ENCODE results near the gene GTPBP2.
A peak's percentile ranks its signal among the peaks of the same experiment; 100 is the strongest.
"Not testable (repeated sequence)": the region's sequence is repeated elsewhere in the genome, so short reads cannot be mapped to it uniquely, and the experiment has no call there.

GTPBP2 gene

DNA sequence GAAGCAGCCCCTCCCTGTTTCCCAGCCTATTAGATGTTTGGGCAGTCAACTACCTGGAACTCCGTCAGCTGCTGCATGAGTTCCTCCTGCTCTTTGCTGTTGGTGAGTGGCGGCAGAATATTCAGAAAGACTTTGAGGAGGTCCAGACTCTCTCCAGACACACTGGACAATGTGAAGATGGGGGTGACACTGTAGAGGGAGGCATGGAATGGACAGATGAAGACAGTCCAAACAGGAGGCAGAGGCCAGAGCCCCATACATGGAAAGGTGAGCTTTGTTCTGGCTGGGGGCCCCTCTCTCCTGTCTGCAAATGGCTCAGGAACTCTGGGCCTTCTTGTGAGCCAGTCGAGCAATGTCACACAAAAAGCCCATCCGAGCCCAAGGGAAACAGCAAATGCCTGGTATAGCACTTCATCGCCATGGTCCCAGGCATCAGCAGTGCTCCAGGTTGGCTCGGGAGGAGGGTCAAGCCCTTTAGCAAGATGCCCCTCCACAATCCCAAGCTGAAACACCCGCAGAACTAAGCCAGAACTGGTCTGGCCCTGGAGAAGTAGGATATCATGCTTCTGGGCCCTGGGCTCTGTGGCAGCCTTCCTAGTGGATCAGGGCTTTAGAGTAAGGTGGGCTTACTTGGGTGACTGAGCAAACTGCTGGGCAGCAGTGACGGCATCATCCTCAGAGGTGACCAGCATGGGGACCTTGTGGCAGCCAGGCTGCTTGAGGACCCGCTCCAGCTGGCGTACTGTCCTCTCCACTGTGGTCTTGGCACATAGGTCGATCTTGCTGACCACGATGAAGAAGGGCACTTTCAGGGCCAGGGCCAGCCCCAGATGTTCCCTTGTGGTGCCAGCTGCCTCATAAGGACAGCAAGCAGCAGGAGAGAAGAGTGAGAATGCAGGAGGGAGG lies 4.9 kb downstream of the GTPBP2 start:
- no peak for DNase-seq

- no peak for DNase-seq
These were observed 6.5 kb downstream of the GTPBP2 start for GRCh38 chr6:43622541-43622940.

GRCh38 chr6:43621836-43622180 lies 7.3 kb downstream of the GTPBP2 start:
- no peak for DNase-seq

- no peak for DNase-seq
These were observed 7.8 kb downstream of the GTPBP2 start for GRCh38 chr6:43621078-43621835.

GRCh38 chr6:43616725-43617472 lies 12.2 kb downstream of the GTPBP2 start:
- DNase-seq: no peak

DNA sequence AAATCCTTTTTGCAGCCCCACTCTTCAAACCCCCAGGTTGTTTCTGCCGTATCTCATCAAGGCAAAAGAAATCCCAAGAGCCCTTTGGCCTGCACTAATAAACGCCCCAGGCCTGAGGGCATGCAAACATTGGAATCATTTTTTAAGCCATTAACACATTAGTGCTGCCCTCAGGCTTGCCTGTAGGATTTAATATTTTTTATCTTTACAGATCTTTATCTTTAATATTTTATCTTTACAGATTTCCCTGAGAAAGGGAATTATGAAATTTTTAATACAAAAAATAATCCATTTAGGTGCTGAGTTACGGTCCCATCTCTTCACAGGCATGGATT lies 14.7 kb downstream of the GTPBP2 start:
- DNase-seq: no peak

- no peak for DNase-seq
These were observed 15.2 kb downstream of the GTPBP2 start for GRCh38 chr6:43613721-43614395.

DNA sequence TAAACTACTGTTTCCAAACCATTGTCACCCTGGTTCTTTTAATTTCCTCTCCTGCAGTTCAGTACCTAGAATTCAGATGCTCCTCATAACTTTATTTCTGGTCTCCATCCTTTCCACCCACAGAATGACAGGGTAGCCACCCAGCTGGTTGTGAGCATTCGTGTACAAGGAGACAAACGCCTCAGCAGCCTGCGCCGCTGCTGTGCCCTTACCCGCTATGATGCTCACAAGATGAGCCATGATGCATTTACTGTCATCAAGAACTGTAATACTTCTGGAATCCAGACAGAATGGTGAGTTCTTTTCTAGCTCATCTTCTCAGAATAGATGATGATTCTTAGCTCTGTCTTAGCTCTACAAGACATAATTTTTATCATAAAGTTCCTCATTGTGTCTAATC lies 18.6 kb downstream of the GTPBP2 start:
- DNase-seq: no peak

DNA sequence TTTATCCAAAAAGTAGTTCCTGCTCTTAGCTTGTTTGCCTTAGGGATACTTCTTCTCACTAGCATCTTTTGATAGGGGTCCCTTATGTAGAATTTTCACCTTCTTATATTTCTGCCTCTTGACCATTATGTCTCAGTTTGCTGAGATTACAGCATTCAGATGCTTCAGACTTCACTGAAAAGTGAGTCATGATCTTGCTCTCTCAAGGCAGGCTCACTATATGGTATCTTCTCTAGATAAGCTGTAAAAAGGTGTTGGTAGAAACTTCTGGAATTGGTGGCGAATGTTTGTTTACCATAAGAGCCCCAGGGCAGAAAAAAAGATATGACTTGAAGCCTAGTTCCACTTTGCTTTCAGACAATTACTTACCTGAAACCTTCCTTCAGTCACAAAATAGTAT lies 19.7 kb downstream of the GTPBP2 start:
- no peak for DNase-seq

DNA sequence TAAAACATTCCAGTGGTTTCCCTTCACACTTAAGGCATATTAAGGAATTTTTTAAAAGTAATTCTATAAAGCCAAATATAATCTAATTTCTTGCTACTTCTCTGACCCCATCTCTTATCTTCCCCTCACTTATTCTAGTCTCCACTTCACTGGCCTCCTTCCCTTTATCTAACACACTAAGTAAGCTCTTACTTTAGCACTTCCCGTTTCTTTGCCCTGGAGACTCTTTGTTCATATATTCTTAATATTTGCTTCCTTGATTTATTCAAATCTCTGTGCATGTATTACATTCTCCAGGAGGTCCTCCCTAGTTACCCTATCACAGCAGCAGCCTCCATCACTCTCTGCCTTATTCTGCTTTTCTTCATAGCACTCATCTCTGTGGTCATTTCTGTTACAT lies 20.3 kb downstream of the GTPBP2 start:
- DNase-seq: no peak

DNA sequence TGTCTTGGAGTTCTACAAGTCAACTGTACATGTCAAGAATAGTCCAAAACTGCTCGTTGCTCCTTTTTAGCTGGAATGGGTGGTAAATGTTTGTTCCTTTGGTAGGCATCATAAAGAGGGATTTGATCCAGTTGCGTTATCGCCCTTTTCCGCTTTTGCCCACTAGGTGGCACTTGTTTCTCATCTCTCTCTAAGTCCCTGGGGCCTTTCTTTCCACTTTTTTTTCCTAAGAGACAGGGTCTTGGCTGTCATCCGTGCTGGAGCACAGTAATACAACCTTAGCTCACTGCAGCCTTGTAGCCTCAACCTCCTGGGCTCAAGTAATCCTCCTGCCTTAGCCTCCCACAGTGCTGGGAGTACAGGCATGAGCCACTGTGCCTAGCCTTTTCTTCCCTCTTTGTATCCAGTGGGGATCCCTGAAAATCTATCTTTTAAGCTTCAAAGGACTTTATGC lies 20.7 kb downstream of the GTPBP2 start:
- peak; percentile 36 to 64 for DNase-seq

GRCh38 chr6:43606019-43606418 lies 23.0 kb downstream of the GTPBP2 start:
- no peak for DNase-seq

DNA sequence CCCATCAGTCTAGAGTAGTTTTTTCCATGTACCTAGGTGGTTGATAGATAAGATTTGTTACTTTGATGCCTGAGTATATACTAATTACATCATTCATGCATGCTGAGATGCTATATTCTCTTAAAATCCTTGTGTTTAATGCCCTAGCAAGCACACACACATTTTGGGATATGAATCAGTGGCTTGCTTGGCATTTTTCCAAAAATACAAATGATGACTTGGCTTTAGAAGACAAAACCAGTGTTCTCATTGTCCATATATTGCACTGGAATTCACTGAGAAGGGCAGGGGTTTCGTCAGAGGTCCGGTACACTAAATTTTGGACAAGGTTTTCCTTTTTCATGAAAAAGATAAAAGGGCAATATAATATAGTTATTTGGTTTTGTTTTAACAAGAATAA lies 24.9 kb downstream of the GTPBP2 start:
- DNase-seq: no peak

DNA sequence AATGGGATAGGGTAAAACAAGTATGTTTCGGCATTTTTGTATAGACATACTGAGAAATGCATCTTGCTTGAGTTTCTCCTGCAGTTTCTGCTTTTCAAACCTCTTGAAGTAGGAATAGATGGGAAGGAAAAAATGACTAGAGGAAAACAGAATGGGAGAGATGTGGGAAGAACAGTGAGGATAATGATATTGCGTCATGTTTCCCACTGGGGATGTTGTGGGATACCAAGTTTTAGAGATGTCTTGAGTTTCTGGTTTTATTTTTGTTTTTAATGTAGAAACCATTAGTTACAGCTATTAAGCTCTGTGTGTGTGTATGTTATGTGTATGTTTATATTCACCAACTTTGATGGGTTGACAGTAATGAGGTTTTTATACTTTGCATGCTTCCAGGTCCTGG lies 28.5 kb downstream of the GTPBP2 start:
- no peak for DNase-seq

DNA sequence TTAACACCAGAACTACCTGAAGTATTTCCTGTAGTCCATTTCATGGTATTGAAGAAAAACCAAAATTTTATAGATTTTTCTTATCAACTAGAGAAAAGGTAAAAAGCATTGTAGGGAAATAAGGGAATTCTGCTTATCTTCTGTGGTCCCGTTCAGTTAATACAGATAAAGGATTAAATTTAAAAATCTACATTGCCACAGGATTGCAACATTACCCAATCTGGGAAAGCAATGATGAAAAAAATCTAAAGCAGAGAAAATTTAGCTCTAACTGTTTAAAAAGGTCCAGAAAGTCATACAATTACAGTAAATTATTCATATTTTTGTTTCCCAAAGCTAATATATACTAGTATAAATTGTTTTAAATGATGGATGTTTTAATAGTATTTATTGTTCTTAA lies 35.1 kb downstream of the GTPBP2 start:
- no peak for DNase-seq

- not testable (repeated sequence) for DNase-seq
These were observed 39.5 kb downstream of the GTPBP2 start for GRCh38 chr6:43589564-43589963.

- DNase-seq: no peak
These were observed 40.9 kb downstream of the GTPBP2 start for GRCh38 chr6:43588194-43588593.

- no peak for DNase-seq
These were observed 44.0 kb downstream of the GTPBP2 start for GRCh38 chr6:43584892-43585570.

DNA sequence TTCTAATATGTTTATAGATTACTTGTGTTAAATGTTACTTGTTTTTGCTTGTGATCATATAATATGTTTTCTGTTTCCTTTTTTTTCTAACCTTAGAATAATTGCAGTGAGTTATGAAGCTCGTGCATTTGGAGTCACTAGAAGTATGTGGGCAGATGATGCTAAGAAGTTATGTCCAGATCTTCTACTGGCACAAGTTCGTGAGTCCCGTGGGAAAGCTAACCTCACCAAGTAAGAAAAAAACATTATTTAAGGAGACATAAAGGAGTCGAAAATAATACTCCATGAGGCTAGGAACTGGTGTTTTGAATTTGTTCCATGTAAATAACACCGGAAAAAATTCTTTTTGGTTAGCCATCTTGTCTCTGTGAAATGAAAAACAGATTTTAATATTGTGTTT lies 46.2 kb downstream of the GTPBP2 start:
- no peak for DNase-seq

DNA sequence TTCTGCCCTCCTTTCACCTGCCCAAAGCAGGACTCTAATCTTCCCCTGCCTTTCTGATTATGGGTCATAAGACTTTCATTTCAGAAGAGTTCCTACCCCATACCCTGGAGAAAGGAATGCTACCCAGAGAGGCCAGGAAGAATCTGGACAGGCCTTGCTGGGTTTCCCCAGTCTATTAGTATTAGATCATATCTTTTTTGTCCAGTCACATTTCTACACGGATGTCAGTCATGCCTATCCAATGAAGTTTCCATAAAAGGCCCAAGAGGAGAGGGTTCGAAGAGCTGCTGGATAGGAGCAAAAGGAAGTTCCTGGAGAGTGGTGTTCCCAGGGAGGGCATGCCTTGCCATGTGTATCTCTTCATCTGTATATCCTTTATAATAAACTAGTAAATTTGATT lies 49.9 kb downstream of the GTPBP2 start:
- no peak for DNase-seq

DNA sequence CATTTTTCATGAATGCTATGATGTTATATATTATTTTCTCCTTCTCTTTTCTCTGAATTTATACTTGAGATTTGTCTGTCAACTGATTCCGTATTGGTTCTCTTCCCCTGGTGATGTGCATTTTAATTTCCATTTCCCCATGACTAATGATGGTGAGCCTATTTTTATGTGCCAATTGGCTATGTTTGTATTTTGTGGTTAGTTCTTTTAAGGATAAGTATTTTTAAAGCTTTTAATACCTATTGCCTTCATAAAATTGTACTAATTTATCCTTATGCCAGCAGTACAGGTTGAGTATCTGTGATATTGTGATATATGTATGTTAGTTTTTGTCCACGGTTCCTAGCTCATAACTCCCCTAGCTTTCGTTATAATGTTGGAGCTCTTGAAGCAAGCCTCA lies 50.3 kb downstream of the GTPBP2 start:
- no peak for DNase-seq

DNA sequence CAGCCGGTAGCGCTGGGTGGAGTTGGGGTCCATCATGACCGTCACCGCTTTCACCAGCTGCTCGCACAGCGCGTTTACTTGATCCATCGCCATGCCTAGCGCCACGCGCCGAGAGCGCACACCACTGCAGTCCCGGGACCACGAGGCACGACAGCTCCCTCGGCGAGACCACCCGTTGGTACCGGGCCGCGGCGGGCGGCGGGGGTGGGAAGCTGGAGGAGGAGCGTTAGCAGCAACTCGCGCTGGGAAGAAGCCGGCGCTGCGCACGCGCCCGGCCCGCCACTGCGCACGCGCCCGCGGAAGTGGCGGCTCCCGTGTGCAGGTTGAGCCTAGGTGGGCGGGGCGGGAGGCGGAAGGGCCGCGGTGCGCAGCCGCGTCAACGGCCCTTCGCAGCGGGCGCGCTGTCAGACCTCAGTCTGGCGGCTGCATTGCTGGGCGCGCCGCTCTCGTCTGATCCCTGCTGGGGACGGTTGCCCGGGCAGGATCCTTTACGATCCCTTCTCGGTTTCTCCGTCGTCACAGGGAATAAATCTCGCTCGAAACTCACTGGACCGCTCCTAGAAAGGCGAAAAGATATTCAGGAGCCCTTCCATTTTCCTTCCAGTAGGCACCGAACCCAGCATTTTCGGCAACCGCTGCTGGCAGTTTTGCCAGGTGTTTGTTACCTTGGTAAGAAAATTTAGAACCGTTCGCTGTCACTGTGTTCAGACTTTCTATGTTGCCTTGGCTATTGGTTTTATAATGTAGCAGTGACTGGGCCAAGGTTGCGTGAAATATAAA lies 53.1 kb downstream of the GTPBP2 start, which contains the start of the genes POLH and XPO5:
POLH (plus strand) TSS at position 414 of the 780 bp plus-strand sequence. CDS start 6,135 bp downstream, outside the sequence.
XPO5 (minus strand) TSS at position 267 of the 780 bp plus-strand sequence; CDS start at position 93, 174 bp downstream.
- peak; percentile 89 to 91 for DNase-seq
